ENCODE measurements around the gene ATP8A1.
"Not testable (repeated sequence)": the region's sequence is repeated elsewhere in the genome, so short reads cannot be mapped to it uniquely, and the experiment has no call there.

The ATP8A1 gene

GRCh38 chr4:42480281-42480680, 176.6 kb downstream of the ATP8A1 start:
- H3K4me3 ChIP-seq (ENCODE audit: low read depth, low read length), result no peak overlapping the region
- TF ChIP-seq, protein P1, sequence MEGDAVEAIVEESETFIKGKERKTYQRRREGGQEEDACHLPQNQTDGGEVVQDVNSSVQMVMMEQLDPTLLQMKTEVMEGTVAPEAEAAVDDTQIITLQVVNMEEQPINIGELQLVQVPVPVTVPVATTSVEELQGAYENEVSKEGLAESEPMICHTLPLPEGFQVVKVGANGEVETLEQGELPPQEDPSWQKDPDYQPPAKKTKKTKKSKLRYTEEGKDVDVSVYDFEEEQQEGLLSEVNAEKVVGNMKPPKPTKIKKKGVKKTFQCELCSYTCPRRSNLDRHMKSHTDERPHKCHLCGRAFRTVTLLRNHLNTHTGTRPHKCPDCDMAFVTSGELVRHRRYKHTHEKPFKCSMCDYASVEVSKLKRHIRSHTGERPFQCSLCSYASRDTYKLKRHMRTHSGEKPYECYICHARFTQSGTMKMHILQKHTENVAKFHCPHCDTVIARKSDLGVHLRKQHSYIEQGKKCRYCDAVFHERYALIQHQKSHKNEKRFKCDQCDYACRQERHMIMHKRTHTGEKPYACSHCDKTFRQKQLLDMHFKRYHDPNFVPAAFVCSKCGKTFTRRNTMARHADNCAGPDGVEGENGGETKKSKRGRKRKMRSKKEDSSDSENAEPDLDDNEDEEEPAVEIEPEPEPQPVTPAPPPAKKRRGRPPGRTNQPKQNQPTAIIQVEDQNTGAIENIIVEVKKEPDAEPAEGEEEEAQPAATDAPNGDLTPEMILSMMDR (IDR thresholded peaks at IDR 0.05; ENCODE audit: borderline replicate concordance, insufficient read depth, low read depth, low read length), result no peak

- no peak overlapping the region for H3K4me3 ChIP-seq (ENCODE audit: low read depth, low read length)
- TF ChIP-seq, protein P1 (IDR thresholded peaks at IDR 0.05; ENCODE audit: borderline replicate concordance, insufficient read depth, low read depth, low read length), result no peak
These were observed 178.0 kb downstream of the ATP8A1 start for GRCh38 chr4:42478946-42479345.

- TF ChIP-seq, protein P1 (IDR thresholded peaks at IDR 0.05; ENCODE audit: borderline replicate concordance, insufficient read depth, low read depth, low read length), result no peak
- H3K4me3 ChIP-seq (ENCODE audit: low read depth, low read length), result no peak overlapping the region
These were observed 178.4 kb downstream of the ATP8A1 start for GRCh38 chr4:42478509-42478908.

GRCh38 chr4:42474406-42474805, 182.5 kb downstream of the ATP8A1 start:
- TF ChIP-seq, protein P1 (IDR thresholded peaks at IDR 0.05; ENCODE audit: borderline replicate concordance, insufficient read depth, low read depth, low read length), result no peak
- H3K4me3 ChIP-seq (ENCODE audit: low read depth, low read length), result no peak overlapping the region

DNA sequence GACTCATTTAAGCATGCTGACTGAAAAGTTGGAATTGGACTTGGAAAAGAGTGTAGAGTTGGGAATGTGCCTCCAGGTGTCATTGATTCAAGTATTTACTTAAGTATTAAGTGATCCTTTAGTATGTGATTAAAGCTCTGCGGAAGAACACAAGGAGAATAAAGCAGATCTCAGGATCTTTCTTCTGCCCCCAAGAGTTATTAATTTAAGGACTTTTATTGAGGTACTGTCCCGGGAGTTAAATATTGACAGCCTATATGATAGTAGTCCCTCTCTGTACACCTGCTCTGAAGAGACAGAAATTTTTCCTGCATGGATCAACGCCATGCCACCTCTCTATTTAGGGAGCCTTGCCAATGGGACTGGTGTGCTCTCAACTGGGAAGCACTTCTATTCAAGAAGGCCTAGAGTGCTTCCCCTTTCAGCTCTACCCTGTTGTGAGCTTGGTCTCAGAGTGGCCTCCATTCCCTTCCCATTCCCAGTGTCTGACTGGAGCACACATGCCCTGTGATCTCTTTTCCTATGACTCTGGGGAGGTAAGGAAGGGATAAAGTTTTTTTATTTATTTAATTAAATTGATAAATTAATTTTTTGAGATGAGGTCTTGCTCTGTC, 183.7 kb downstream of the ATP8A1 start:
- TF ChIP-seq, protein P1 (IDR thresholded peaks at IDR 0.05; ENCODE audit: borderline replicate concordance, insufficient read depth, low read depth, low read length), result no peak
- no peak overlapping the region for H3K4me3 ChIP-seq (ENCODE audit: low read depth, low read length)

DNA sequence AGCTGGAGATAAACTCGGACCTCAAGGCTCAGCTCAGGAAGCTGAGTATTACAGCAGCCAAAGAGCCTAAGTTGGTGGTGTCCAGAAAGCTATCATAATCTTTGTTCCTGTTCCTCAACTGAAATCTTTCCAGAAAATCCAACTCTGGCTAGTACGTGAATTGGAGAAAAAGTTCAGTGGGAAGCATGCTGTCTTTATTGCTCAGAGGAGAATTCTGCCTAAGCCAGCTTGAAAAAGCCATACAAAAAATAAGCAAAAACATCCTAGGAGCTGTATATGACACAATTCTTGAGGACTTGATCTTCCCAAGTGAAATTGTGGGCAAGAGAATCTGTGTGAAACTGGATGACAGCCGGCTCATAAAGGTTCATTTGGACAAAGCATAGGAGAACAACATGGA, 185.0 kb downstream of the ATP8A1 start:
- H3K4me3 ChIP-seq (ENCODE audit: low read depth, low read length), result no peak overlapping the region
- TF ChIP-seq, protein P1 (IDR thresholded peaks at IDR 0.05; ENCODE audit: borderline replicate concordance, insufficient read depth, low read depth, low read length), result no peak

DNA sequence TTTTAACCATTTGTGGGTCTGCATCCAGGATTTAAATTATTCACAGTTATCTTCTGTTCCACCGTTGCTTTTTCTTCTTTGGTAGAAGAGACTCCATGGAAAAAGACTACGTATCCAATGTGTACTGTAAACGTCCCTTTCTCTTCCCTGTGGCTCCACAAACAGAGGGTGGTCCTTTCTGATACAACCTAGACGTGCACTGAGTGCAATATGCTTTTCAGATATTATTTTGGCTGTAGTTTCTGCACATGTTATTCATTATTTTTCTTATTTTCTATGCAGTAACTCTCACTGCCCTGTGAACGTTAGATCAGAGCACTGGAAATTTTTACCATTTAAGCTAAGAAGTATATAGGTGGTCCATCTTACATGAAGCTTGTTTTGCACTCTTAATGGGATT, 186.9 kb downstream of the ATP8A1 start:
- TF ChIP-seq, protein P1 (IDR thresholded peaks at IDR 0.05; ENCODE audit: borderline replicate concordance, insufficient read depth, low read depth, low read length), result no peak
- H3K4me3 ChIP-seq (ENCODE audit: low read depth, low read length), result no peak overlapping the region

GRCh38 chr4:42467777-42468176, 189.1 kb downstream of the ATP8A1 start:
- not testable (repeated sequence) for H3K4me3 ChIP-seq (ENCODE audit: low read depth, low read length)

Data from GM12875 (cell line).